ENCODE measurements around the gene BMPER. TPM values are rescaled to one million over a fixed set of nuclear protein-coding genes. Genes with fewer than 3 reads are reported as not detected.
A peak's percentile ranks its signal among the peaks of the same experiment; 100 is the strongest.

Gene BMPER
- polyA plus RNA-seq, 1 experiment: 8.8 TPM

- no peak overlapping the region for H3K4me3 ChIP-seq (ENCODE audit: low read depth, low read length)
- POLR2A ChIA-PET: no interaction called here
- TF ChIP-seq, protein P1, sequence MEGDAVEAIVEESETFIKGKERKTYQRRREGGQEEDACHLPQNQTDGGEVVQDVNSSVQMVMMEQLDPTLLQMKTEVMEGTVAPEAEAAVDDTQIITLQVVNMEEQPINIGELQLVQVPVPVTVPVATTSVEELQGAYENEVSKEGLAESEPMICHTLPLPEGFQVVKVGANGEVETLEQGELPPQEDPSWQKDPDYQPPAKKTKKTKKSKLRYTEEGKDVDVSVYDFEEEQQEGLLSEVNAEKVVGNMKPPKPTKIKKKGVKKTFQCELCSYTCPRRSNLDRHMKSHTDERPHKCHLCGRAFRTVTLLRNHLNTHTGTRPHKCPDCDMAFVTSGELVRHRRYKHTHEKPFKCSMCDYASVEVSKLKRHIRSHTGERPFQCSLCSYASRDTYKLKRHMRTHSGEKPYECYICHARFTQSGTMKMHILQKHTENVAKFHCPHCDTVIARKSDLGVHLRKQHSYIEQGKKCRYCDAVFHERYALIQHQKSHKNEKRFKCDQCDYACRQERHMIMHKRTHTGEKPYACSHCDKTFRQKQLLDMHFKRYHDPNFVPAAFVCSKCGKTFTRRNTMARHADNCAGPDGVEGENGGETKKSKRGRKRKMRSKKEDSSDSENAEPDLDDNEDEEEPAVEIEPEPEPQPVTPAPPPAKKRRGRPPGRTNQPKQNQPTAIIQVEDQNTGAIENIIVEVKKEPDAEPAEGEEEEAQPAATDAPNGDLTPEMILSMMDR (IDR thresholded peaks at IDR 0.05; ENCODE audit: insufficient read depth, low read depth, low read length): no peak
- CTCF ChIA-PET: interaction anchor here (0.6 to 1.7 kb wide), 10 partner anchors 9 to 428 kb away, joined by 3 to 9 read pairs (median 3); no protein-coding TSS in a partner anchor
- H3K36me3 ChIP-seq (ENCODE audit: control insufficient read depth, insufficient read depth, low read length): no peaks in the 10 kb centered on the region
- DNase-seq (ENCODE audit: low read depth): no peak
- no peaks in the 10 kb centered on the region for H3K27me3 ChIP-seq (ENCODE audit: control insufficient read depth, insufficient read depth, low read length)
Observed at GRCh38 chr7:33887266-33887975, 17.9 kb upstream of the BMPER start.

GRCh38 chr7:33888166-33888565, 17.2 kb upstream of the BMPER start:
- no peak for DNase-seq (ENCODE audit: low read depth)
- H3K4me3 ChIP-seq (ENCODE audit: low read depth, low read length): no peak overlapping the region
- ChIA-PET CTCF (interaction anchor here (0.6 to 1.7 kb wide), 10 partner anchors 8 to 429 kb away, joined by 3 to 9 read pairs (median 3); no protein-coding TSS in a partner anchor), POLR2A (no interaction called here)
- no peaks in the 10 kb centered on the region for H3K27me3 ChIP-seq (ENCODE audit: control insufficient read depth, insufficient read depth, low read length)
- TF ChIP-seq, protein P1 (IDR thresholded peaks at IDR 0.05; ENCODE audit: insufficient read depth, low read depth, low read length): no peak
- H3K36me3 ChIP-seq (ENCODE audit: control insufficient read depth, insufficient read depth, low read length): no peaks in the 10 kb centered on the region

DNA sequence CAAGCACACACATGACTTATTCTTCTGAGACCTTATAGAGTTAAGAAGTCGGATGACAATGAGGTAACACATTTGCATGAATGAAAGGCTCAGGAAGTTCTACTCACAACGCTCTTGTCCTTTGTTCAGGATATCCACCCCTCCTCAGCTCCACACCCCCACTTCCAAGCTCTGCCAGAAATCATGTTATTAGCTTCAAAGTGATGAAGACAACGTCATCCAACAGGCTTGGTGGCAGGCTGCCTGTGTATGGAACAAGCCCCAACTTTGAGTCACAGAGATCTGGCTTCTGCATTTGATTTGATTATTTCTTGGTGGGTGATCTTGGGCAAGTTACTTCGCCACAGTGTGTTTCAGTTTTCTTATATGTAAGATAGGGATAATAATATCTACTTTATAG, 12.4 kb upstream of the BMPER start:
- no peaks in the 10 kb centered on the region for H3K27me3 ChIP-seq (ENCODE audit: control insufficient read depth, insufficient read depth, low read length)
- H3K4me3 ChIP-seq (ENCODE audit: low read depth, low read length): no peak overlapping the region
- TF ChIP-seq, protein P1 (IDR thresholded peaks at IDR 0.05; ENCODE audit: insufficient read depth, low read depth, low read length): no peak
- DNase-seq (ENCODE audit: low read depth): no peak
- H3K36me3 ChIP-seq (ENCODE audit: control insufficient read depth, insufficient read depth, low read length): no peaks in the 10 kb centered on the region
- CTCF ChIA-PET: interaction anchor here (0.8 to 3.9 kb wide), 3 partner anchors 7 to 11 kb away, joined by 4 to 26 read pairs (median 5); no protein-coding TSS in a partner anchor
- POLR2A ChIA-PET: no interaction called here

DNA sequence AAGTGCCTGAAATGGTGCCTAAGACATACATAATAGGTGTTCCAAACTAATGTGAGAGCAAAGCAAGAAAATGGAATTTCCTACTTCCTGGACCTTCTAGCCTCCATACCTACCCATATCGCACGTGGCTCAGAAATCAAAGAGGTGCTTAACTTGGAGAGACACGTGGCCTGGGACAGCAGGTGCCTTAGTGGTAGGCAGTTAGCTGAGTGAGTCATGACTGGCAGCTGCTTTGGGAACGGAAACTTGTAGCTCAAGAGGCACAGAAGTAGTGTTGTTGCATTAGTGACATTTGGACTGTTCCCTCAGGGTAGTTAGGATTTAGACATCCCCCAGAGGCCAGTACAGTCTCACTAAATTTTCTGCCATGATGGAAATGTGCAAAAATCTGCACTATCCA, 12.0 kb upstream of the BMPER start:
- no peak overlapping the region for H3K4me3 ChIP-seq (ENCODE audit: low read depth, low read length)
- TF ChIP-seq, protein P1 (IDR thresholded peaks at IDR 0.05; ENCODE audit: insufficient read depth, low read depth, low read length): no peak
- DNase-seq (ENCODE audit: low read depth): no peak
- CTCF ChIA-PET: interaction anchor here (0.5 to 3.9 kb wide), 6 partner anchors 8 to 800 kb away, joined by 3 to 40 read pairs (median 4); no protein-coding TSS in a partner anchor
- POLR2A ChIA-PET: no interaction called here
- H3K36me3 ChIP-seq (ENCODE audit: control insufficient read depth, insufficient read depth, low read length): no peaks in the 10 kb centered on the region
- no peaks in the 10 kb centered on the region for H3K27me3 ChIP-seq (ENCODE audit: control insufficient read depth, insufficient read depth, low read length)

DNA sequence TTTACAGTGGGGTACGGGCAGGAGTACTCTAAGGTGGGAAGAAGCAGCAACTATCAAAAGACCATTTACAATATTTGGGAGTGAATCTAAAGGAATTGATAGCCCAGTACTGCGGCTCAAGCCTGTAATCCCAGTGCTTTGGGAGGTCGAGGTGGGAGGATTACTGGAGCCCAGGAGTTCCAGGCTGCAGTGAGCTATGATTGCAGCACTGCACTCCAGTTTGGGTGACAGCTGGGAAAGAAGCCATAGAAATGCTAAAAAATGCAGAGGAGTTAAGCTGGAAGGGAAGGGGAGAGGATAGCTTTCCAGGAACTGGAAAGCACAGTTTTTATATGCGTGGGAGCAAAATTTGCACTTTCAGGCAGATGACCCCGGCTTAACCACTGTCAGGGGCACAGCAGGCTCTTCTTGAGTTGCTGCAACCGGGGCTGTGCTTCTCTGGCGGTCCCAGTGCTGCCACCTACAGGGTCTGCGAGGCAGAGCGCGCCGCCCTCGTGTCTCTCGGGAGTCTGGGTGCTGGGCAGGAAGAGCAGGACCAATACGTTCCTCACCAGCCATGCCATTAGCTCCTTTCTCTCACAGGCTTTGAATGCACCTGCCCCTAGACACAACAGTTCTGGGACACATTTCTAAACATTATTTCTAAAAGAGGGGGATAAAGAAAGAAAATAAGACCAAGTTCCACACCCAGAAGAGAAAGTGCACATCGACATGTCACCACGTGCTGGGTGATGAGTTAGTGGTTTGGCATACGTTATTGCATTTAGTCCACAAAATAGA, 10.1 kb upstream of the BMPER start:
- TF ChIP-seq, protein P1 (IDR thresholded peaks at IDR 0.05; ENCODE audit: insufficient read depth, low read depth, low read length): peak; percentile 94
- Histone ChIP-seq H3K36me3 (ENCODE audit: control insufficient read depth, insufficient read depth, low read length) (no peaks in the 10 kb centered on the region), H3K27me3 (ENCODE audit: control insufficient read depth, insufficient read depth, low read length) (no peaks in the 10 kb centered on the region), H3K4me3 (ENCODE audit: low read depth, low read length) (no peak overlapping the region)
- CTCF ChIA-PET: interaction anchor here (0.6 to 3.9 kb wide), 40 partner anchors 7 to 743 kb away, joined by 3 to 40 read pairs (median 4); partner anchors contain the start of gene BMPER
- no peak for DNase-seq (ENCODE audit: low read depth)
- POLR2A ChIA-PET: no interaction called here
